HTERT RPE-1 (cell line): ENCODE data around the gene MYRIP.

ENCODE experiments used
- in situ Hi-C: fragments of 300-500 bp; cut with MboI; formaldehyde crosslinking; loops from 4 replicates; pipeline ENCODE4 v1.14.3; 2020; ENCODE audit warnings: low sequenced_read_pairs

MYRIP gene

GRCh38 chr3:39961230-39961629, 151.8 kb downstream of the MYRIP start:
- in situ Hi-C loops: no loop called here

- in situ Hi-C loops: no loop called here
Observed at GRCh38 chr3:39962581-39962980, 153.2 kb downstream of the MYRIP start.

- in situ Hi-C loops: no loop called here
Observed at GRCh38 chr3:39965461-39965860, 156.1 kb downstream of the MYRIP start.

GRCh38 chr3:39965997-39966396, 156.6 kb downstream of the MYRIP start:
- in situ Hi-C loops: no loop called here

DNA sequence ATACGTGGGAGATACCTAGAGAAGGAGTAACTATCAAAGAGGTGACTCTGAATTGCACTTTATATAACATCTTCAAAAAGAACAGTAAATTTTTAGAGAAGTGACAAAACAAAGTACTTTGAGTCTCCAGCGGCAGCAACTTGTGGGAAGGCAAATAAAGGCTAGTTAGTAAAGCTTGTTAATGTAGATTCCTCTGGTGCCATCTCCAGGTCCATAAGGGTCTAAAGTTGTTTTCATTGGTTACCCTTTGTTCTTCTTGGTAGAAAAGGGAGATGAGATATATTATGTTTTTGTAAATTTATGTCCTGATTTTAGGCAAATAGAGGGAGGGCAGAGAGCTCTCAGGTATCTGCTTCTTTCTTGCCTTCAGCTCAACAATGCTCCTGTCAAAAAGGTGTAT, 161.6 kb downstream of the MYRIP start:
- in situ Hi-C loops: no loop called here

- in situ Hi-C loops: no loop called here
Observed at GRCh38 chr3:39971559-39972031, 162.2 kb downstream of the MYRIP start.

DNA sequence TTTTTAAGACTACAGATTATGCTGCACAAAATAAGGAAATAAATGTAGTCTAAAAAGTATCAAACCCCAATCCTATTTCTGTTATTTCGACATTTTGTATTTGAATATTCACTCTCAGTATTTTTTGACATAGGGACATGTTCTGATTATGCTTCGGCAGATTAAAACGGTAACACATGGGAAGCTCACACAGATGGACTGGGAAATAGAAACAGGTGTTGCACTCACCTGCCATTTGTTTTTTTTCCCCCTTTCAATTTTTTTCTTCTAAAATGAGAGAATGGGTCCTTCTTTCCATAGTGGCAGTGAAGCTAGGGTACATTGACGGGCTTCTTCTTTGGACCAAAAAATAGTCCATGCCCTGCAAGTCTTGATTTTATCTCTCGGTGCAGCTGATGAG, 163.1 kb downstream of the MYRIP start:
- in situ Hi-C loops: no loop called here

- in situ Hi-C loops: no loop called here
Observed at GRCh38 chr3:39977058-39977794, 167.8 kb downstream of the MYRIP start.

- in situ Hi-C loops: no loop called here
Observed at GRCh38 chr3:39978308-39978707, 168.9 kb downstream of the MYRIP start.

- in situ Hi-C loops: no loop called here
Observed at GRCh38 chr3:39980058-39980457, 170.6 kb downstream of the MYRIP start.

GRCh38 chr3:39980781-39981180, 171.4 kb downstream of the MYRIP start:
- in situ Hi-C loops: no loop called here

GRCh38 chr3:39981547-39982184, 172.3 kb downstream of the MYRIP start:
- in situ Hi-C loops: no loop called here

DNA sequence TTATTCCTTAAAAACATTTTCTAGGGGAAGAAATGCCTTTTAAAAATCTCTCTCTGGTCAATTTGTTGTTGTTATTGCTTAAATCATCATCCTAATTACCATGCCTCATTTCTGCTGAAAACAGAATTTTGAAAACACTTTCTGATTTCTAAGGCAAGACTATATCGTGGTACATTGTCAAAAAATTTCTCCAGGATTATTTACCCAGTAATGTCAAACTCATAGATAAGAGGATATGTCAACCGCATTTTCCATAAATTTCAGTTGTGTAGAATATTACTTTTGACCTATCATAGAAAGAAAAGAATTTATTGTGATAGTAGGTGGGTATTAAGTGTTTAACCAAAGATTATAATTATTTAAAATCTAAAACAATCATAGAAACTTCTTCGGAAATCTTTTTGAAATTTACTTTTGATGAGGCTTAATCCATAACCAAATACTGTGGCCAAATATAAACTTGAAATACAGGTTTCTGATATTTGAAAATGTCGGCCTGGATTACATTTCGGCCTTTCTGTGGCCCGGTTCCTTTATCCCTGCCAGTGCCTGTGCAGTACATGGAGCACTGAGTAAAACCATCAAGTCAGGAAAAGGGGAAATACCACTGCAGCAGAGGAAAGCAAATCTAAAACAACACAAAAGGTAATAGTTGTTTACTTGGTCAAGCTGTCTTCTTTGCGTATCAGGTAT, 173.4 kb downstream of the MYRIP start:
- in situ Hi-C loops: no loop called here

- in situ Hi-C loops: no loop called here
Observed at GRCh38 chr3:39989746-39990145, 180.3 kb downstream of the MYRIP start.

DNA sequence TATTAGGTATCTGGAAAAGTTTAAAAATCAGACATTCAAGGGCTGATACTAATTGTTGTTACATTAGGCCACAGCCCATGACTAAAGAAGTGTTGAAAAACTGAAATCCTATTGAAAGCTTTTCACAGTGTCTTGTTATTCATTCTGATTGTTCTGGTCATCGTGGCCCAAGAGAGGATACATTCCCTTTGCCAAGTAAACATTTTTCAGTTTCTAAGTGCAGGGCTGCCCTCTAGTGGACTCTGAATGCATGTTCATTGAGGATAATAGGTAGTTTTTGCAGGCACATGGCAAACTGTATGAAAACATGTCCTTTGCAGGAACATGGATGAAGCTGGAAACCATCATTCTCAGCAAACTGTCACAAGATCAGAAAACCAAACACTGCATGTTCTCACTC, 181.1 kb downstream of the MYRIP start:
- in situ Hi-C loops: no loop called here

DNA sequence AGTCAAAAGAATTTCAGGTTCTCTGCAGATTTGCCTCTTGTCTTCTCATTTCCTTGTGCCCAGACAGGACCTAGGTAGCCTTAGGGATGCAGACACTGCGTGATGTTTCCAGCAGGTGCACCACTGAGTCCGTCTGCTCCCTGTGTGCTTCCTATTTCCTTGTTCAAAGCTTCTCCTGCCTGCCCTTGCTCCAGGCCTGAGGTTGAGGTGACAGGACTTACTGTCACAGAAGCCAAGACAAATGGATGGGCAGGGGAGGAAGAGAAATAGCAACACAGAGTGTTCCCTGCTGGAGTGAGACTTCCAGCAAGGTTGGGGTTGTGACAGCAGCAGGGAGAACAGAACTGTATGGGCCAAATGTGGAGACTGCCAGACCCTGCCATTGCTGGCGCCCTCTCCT, 199.4 kb downstream of the MYRIP start:
- in situ Hi-C loops: no loop called here

DNA sequence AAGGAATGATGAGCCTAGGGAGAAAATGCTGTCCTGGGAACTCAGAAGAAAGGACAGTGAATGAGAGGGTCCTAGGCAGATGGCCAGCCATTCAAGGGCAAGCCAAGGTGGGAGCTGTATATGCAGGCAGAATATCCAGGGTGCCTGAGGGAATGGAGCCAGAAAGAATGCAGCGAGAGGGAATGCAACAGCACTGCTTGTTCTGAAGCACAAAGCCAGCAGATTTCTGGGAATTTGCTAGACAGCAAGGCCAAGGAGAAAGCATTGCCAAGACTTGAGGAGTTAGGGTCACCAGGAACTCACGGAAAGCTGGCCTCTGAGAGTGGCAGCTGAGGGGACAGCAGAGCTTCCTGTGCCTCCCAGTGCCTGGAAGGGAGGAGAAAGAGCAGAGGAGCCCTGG, 200.6 kb downstream of the MYRIP start:
- in situ Hi-C loops: no loop called here

DNA sequence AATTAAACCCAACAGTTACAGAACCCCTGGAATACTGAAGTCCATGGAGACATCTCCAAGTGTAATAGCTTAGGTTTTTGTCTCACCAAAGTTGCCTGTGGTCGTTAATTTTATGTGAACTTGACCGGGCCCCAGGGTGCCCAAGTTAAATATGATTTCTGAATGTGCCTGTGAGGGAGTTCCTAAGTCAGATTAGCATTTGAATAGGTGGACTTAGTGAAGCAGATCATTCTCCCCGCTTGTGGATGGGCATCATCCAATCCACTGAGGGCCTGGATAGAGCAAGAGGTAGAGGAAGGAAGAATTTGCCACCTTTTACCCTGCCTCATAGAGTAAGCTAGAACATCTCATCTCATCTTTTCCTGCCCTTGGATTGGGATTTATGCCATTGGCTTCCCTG, 203.0 kb downstream of the MYRIP start:
- in situ Hi-C loops: no loop called here

DNA sequence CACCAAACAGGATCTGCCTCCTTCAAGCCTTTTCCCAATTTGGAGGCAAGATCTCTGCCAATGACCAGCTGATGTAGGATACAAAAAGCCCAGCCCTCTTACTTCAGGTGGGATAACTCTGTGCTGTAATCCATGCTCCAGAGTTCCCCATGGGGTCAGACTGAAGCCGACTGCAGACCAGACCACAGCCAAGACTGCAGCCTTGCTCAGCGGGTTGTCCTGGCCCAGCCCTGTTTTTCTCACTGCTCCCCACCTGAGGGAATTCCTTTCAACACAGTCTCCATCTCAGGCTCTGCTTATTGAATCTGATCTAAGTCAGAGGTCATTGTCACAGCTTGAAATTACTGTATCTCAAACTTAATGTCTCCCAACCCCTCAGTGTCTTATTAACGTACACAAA, 207.0 kb downstream of the MYRIP start:
- in situ Hi-C loops: no loop called here

GRCh38 chr3:40018369-40018768, 209.0 kb downstream of the MYRIP start:
- in situ Hi-C loops: no loop called here

GRCh38 chr3:40019376-40019775, 210.0 kb downstream of the MYRIP start:
- in situ Hi-C loops: no loop called here

DNA sequence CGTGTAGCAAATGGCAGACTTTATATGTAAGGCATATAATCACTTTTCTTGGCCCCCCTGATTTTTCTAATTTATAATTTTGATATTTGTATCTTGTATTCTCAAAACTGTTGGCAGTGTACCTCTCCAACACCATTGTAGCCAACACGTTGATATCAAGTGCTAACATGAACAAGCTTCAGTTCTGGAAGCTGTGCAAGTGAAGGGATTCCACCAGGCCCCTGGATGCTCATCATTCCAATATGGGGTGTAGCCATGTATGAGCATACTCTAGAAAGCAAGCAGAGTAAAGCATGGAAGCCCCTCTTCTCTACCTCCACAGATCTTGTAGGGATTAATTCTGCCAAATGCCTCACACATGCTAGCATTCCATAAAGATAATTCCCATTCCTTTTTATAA, 211.3 kb downstream of the MYRIP start:
- in situ Hi-C loops: no loop called here
